K562 (cell line): ENCODE measurements around the gene CDHR1.

Source experiments
- GABPA ChIP-seq: fragments of 200-800 bp; sonication (Bioruptor generic); conservative IDR thresholded peaks from 2 replicates; pipeline ENCODE4 v1.6.1; 2016; ENCODE audit warnings: low read depth, missing genetic modification characterization, missing compliant biosample characterization
- POLR2A ChIP-seq: fragments of 450-650 bp; conservative IDR thresholded peaks from 2 replicates; pipeline ENCODE4 v1.6.1; 2016

- TF ChIP-seq GABPA (tag) (no peak), POLR2A (no peak)
Observed at GRCh38 chr10:84196083-84196482, 1.7 kb downstream of the CDHR1 start.
